GM12874 (cell line): Measurements from ENCODE around the gene ZFP82.

Experiments used
- TF ChIP-seq, protein P1 (sequence below): IDR thresholded peaks from 2 replicates; pipeline ENCODE4 v1.5.1; 2011; ENCODE audit warnings: low read depth, mild to moderate bottlenecking, control low read depth, low read length, moderate library complexity; ENCODE audit not compliant: insufficient read depth

Gene ZFP82

DNA sequence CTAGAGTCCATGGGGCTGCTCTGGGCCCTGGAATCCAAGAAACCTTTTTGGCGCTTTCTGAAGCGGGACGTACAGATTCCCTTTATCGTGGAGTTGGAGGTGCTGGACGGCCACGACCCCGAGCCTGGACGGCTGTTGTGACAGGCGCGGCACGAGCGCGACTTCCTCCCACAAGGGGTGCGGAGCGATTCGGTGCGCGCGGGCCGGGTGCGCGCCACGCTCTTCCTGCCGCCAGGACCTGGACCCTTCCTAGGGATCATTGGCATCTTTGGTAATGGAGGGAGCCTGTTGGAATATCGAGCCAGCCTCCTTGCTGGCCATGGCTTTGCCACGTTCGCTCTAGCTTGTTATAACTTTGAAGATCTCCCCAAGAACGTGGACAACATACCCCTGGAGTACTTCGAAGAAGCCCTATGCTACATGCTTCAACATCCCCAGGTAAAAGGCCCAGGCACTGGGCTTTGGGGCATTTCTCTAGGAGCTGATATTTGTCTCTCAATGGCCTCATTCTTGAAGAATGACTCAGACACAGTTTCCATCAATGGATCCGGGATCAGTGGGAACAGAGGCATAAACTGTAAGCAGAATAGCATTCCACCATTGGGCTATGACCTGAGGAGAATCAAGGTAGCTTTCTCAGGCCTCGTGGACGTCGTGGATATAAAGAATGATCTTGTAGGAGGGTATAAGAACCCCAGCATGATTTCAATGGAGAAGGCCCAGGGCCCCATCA lies 3.5 kb upstream of the ZFP82 start:
- TF ChIP-seq, protein P1, sequence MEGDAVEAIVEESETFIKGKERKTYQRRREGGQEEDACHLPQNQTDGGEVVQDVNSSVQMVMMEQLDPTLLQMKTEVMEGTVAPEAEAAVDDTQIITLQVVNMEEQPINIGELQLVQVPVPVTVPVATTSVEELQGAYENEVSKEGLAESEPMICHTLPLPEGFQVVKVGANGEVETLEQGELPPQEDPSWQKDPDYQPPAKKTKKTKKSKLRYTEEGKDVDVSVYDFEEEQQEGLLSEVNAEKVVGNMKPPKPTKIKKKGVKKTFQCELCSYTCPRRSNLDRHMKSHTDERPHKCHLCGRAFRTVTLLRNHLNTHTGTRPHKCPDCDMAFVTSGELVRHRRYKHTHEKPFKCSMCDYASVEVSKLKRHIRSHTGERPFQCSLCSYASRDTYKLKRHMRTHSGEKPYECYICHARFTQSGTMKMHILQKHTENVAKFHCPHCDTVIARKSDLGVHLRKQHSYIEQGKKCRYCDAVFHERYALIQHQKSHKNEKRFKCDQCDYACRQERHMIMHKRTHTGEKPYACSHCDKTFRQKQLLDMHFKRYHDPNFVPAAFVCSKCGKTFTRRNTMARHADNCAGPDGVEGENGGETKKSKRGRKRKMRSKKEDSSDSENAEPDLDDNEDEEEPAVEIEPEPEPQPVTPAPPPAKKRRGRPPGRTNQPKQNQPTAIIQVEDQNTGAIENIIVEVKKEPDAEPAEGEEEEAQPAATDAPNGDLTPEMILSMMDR, result no peak

DNA sequence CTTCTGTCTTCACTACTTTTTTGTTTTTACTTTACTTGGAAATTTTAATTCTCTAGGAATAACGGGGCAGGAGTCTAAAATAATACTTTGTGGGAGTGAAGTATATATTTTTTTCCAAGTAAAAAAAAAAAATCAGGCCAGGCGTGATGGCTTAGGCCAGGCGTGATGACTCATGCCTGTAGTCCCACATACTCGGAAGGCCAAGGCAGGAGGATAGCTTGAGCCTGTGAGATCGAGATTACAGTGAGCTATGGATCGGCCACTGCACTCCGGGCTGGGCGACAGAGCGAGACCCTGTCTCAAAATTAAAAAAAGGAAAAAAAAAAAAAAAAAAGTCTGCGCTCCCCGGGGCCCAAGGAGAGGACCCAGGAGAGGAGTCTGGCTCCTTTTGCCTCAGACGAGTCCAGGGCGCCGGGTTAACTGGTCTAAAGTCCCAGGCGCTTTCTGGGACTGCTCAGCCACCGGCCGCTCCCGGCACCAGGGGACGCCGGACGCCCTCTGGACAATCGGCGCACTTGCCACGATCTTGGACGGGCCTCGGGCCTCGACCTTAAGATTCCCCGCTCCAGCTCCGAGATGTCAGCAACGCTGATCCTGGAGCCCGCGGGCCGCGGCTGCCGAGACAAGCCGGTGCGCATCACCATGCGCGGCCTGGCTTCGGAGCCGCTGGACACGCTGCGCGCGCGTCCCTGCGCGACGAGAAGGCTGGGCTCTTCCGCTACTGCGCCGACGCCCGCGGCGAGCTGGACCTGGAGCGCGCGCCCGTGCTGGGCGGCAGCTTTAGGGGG lies 2.7 kb upstream of the ZFP82 start:
- TF ChIP-seq, protein P1, result no peak

DNA sequence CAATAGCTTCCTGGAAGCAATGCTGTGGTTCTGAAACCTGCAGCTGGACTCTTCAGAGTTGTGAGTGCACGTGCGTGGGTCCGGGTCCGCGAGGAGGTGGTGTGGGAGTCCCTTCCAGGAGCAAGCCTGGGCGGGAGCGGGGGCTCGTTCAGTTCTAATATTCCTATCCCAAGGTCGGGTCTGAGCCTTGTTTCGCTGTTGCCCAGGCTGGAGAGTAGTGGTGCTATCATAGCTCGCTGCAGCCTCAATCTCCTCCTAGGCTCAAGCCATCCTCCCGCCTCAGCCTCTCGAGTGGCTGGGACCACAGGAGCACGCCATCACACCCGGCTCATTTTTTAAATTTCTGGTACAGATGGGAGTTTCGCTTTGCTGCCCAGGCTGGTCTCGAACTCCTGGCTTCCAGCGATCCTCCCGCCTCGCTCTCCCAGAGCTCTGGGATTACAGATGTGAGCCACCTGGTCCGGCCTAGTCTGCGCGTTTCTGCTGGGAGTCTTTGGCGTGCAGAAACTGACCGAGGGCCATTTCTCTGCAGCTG lies 625 bp downstream of the ZFP82 start:
- TF ChIP-seq, protein P1, result no peak

DNA sequence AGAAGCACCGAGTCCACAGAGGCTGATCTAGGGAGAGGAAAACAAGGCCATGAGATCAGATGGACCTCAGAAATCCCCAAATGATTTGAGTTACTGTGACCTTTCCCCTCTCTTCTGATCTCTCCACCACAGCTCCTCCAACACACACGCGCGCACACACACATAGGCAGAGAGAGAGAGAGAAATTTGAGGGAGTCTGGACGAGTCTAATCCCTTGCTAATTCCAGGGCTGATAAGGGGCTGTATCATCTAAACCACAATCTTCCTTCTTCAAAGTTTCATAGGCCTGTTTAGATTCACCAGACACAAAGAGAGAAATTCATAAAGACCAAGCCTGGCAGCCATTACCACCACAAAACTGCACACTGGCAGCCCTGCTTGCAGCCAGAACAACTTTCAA lies 8.6 kb downstream of the ZFP82 start:
- TF ChIP-seq, protein P1, result no peak

DNA sequence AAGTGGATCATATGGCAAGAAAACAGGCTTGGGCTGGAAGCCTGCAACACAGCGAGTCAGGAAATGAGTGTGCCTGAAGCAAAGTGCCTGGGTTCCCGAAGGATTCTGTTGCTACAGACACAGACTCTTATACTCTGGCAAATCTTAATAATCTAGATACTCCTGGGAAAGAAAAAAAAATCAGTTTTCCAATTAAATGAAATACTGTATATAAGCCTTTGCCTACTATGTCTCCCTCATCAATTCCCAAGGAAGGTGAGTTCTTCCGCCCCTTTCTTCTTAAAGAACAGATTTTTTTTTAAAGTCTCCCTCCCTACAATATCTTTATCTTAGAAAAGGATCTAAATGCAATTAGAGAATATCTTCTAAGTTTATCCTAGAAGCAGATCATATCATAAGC lies 10.3 kb downstream of the ZFP82 start:
- TF ChIP-seq, protein P1, result no peak

DNA sequence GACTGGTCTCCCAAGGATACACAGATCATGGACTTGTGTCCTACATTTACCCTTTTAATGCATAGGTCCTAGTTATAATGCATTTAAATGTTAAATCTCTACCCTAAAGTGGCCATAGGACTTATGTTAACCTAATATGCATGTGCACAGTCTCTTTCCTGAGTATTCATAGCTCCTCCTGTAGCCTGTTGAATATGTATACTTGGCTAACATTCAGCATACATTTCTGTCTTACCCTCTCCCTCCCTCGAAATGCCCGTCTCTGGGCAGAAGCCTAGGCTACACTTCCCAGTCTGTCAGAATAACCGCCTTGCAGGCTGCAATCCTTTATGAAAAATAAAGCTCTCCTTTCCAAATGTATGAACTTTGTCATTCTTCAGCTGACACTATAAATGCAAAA lies 13.9 kb downstream of the ZFP82 start:
- TF ChIP-seq, protein P1, result no peak

DNA sequence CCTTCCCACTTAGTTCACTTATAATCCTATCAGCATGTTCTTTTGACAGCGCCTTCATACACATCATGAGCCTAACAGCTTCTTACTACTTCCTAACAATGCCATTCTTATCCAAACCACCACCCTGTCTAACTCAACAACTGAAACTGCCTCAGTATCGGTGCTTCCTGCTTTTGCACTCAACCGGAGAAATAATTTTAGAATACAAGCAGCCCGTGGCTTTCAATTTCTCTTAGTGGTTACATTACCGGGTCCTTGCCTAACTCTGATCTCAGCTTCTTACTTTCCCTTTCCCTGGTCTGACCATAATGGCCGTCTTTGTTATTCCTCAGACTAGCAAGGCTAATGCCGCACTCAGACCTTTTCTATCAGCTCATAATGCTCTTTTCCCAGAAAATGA lies 17.0 kb downstream of the ZFP82 start:
- TF ChIP-seq, protein P1, result no peak
